Measurements from ENCODE around the gene ASCL1.

- TF ChIP-seq CTCF (IDR thresholded peaks at IDR 0.05) (no peak), POLR2A (IDR thresholded peaks at IDR 0.05) (no peak)
These were observed 37.9 kb downstream of the ASCL1 start for GRCh38 chr12:102995372-102995771.
